NCI-H2107 treated with DMSO at 0.1 percent for 48 hours (cell line): ENCODE measurements around the gene MPEG1.

Source experiments
- DNase-seq: peaks from one replicate; lab custom pipeline; 2025; ENCODE audit not compliant: unreplicated experiment; lab: John Stamatoyannopoulos, UW

Gene MPEG1, protein sequence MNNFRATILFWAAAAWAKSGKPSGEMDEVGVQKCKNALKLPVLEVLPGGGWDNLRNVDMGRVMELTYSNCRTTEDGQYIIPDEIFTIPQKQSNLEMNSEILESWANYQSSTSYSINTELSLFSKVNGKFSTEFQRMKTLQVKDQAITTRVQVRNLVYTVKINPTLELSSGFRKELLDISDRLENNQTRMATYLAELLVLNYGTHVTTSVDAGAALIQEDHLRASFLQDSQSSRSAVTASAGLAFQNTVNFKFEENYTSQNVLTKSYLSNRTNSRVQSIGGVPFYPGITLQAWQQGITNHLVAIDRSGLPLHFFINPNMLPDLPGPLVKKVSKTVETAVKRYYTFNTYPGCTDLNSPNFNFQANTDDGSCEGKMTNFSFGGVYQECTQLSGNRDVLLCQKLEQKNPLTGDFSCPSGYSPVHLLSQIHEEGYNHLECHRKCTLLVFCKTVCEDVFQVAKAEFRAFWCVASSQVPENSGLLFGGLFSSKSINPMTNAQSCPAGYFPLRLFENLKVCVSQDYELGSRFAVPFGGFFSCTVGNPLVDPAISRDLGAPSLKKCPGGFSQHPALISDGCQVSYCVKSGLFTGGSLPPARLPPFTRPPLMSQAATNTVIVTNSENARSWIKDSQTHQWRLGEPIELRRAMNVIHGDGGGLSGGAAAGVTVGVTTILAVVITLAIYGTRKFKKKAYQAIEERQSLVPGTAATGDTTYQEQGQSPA

DNA sequence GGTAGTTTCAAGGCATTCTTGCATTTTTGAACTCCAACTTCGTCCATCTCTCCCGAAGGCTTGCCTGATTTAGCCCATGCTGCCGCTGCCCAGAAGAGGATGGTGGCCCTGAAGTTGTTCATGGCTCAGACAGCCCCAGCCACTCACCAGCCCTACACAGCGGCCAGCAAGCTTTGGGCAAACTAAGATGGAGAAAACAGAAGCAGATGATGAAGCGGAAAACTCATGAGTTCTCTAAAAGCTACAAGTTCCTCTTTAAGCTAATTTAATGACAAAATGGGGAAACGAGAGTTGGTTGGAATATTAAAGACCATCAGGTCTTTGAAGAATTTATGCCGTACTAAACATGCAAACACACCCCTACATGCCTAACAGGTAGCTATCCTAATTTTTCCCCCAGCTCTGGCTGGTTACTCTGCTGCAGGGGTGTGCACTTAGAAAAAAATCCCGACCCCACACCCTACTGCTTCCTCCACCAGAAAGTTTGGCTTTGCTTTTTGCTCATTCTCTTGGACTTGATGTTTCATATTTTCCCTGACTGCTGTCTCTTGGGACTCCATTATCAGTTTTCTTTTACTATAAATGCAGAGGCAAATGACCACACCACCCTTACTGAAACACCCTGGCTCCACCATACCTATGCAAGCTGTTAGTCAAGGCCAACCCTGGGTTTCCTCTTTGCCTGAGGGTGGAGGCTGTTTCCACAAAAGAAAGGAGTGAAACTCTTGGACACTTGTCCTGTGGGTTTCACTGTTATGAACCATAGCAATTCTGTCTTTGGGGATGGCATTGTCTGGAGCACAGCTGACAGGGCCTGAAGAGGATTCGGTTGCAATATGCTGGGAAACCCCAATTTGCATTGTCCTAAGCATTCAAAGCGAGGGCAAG, at the start of gene MPEG1:
Gene MPEG1, minus strand, starts transcription at position 184 of the 888 bp plus-strand sequence. Its CDS starts 62 bp downstream, at position 122.
- DNase-seq: no peak

DNA sequence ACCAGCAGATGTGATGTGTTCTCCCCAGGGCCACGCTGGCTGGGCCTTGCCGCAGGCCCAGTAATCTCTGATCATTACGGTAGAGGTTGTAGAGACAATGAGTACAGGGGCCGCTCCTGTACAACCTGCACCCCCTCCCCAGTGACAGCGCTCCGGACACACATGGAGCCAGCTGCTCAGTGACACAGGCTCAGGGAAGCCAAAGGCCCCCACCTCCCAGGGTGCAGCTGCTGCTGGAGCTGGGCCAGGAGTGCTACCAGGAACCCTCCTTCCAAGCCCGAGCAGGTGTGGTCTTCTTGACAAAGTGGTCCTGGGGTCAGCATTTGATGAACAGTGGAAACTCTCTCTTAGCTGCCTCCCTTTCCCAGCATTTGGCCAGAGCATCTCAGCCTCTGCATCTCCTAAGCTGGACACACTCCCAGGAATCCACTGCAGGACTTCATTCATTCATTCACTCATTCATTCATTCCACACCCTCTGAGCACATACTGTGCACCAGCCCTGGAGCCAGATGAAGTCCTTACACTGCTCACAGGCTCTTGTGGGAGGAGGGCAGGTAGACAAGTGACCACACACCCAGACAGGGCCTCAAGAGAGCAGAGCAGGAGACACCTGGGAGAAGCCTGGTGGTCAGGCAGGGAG, 49.6 kb upstream of the MPEG1 start:
- DNase-seq: no peak

DNA sequence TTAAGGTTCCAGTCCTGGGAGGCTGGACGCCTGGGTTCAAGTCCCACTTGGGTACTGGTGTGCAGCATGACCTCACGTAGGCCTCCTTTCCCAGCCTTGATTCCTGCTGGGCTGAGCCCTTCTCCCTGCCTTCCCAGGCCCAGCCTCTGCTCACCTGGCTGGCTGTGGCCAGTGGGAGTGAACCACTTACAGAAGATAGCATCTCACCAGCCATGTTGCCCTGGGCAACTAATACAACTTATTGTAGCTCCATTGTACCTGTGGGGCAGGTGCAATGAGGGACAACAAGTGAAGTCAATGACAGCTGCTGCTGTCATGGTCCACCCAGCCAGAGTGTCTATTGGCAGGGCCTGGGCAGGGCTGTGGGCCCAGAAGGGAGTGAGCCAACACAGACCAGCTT, 48.4 kb upstream of the MPEG1 start:
- peak; percentile 1 for DNase-seq

GRCh38 chr11:59259867-59260475, 47.2 kb upstream of the MPEG1 start:
- no peak for DNase-seq

DNA sequence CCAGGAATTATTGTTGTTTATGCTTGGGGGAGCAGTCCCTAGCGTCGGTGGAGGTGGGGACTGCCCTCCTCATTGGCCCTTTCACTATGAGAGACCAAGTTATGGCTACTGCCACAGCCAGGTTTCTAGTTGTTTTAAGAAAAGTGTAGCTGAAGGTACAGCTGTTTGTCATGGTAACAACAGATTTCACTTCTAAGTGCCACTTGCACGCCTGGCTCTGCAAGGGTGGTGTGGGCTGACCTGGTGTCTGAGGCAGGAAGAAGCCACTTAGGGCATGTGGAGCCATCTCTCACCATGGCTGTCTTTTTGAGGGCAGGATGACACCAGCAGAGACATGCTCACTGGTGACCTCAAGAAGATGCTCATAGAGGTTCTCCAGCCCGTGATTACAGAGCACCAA, 46.3 kb upstream of the MPEG1 start:
- no peak for DNase-seq

- DNase-seq: no peak
Measured at GRCh38 chr11:59255281-59255680, 42.6 kb upstream of the MPEG1 start.

- no peak for DNase-seq
Measured at GRCh38 chr11:59254286-59254685, 41.6 kb upstream of the MPEG1 start.

DNA sequence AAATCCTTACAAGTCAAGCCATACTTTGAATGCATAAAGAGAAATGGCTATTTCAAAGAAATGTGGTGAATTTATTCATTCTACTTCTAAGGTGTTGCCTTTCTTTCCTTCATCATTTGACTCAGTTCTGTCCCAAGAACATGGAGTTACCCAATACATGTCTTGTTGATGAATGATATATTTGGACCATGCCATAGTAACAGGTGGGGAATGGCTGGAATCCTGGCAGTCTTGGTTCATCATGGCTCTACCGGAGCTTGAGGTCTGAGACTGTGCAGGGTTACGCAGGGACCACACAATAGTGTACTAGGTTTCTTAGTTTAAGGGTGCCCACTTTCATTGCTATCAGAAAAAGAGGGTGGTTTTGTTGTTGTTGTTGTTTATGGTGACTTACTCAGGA, 40.3 kb upstream of the MPEG1 start:
- DNase-seq: no peak

GRCh38 chr11:59249535-59249934, 36.8 kb upstream of the MPEG1 start:
- DNase-seq: no peak

GRCh38 chr11:59247531-59248227, 35.0 kb upstream of the MPEG1 start:
- no peak for DNase-seq

- no peak for DNase-seq
Measured at GRCh38 chr11:59243633-59244032, 30.9 kb upstream of the MPEG1 start.

DNA sequence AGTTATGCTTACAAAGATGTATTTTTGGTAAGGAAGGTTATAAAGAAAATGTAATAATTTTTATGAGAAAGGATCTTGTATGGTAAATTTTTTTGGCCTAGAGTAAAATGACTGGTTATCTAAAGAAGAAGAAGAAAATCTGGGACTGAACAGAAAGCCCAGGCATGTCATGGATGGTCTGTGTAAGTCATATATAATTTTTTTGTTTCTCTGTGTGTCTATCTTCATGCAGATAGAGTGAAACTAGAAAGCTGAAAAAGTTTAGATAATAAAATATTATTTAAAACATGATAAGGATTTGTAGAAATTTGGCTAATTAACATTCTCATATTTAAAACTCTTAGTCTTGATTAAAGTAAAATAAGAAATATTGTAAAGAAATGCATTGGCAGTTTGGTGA, 27.6 kb upstream of the MPEG1 start:
- no peak for DNase-seq

GRCh38 chr11:59226396-59226795, 13.7 kb upstream of the MPEG1 start:
- DNase-seq: no peak

GRCh38 chr11:59225017-59225416, 12.3 kb upstream of the MPEG1 start:
- no peak for DNase-seq

- DNase-seq: no peak
Measured at GRCh38 chr11:59224351-59224928, 11.7 kb upstream of the MPEG1 start.

- no peak for DNase-seq
Measured at GRCh38 chr11:59223611-59224010, 10.9 kb upstream of the MPEG1 start.

DNA sequence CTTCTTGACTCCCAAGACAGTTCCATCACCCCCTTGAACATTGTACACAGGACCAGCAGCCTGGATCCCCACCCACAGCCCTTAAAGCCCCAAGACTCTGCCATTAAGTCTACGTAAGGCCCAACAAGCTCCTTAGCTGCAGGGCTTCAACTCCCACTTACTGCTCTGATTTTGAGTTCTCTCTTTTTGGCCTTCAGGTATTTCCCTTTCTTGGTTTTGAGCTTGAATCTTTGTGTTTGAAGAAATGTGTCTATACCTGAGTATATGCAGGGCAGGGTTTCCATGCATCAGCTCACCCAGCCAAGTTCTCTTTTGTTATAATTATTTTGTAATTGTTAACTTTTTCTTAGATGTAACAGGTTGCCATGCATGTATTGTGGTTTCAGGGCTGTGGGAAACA, 10.4 kb upstream of the MPEG1 start:
- no peak for DNase-seq

GRCh38 chr11:59222464-59223060, 9.8 kb upstream of the MPEG1 start:
- DNase-seq: no peak

GRCh38 chr11:59221441-59221840, 8.7 kb upstream of the MPEG1 start:
- DNase-seq: no peak
